HepG2 (cell line): ENCODE results near the gene SLC2A4. TPM values are rescaled to one million over a fixed set of nuclear protein-coding genes. Genes with fewer than 3 reads are reported as not detected.

Experiments
- ARID2 ChIP-seq: sonication (generic); formaldehyde crosslinking; IDR thresholded peaks from 2 replicates; pipeline ENCODE4 v1.8.1; 2022; ENCODE audit warnings: mild to moderate bottlenecking, missing genetic modification reagents, borderline replicate concordance
- BCL6 ChIP-seq: IDR thresholded peaks from 2 replicates; pipeline ENCODE4 v1.6.1; 2016; ENCODE audit warnings: missing genetic modification reagents, missing compliant biosample characterization
- GTF2F1 ChIP-seq: fragments of 150-350 bp; IDR thresholded peaks from 2 replicates; pipeline ENCODE4 v1.6.1; 2014; ENCODE audit warnings: low read length
- HBP1 ChIP-seq: IDR thresholded peaks from 2 replicates; pipeline ENCODE4 v1.6.1; 2016; ENCODE audit warnings: low read depth, control low read depth
- MAFK ChIP-seq, 2 experiments: IDR thresholded peaks in 1 of 2; conservative IDR thresholded peaks in 1 of 2; 2 replicates each; pipeline ENCODE4 v1.6.1; 2011; ENCODE audit warnings: improper control_type of control experiment in 2 of 2, low read length in 2 of 2
- NBN ChIP-seq: fragments of 450-650 bp; conservative IDR thresholded peaks from 2 replicates; pipeline ENCODE4 v1.6.1; 2017
- NR2F1 ChIP-seq, 2 experiments: fragments of 450-650 bp in 1 of 2; formaldehyde crosslinking in 1 of 2; IDR thresholded peaks; 2 replicates each; pipeline versions ENCODE4 v1.5.0 to v1.6.1; 2016 to 2020; ENCODE audit warnings: mild to moderate bottlenecking in 1 of 2, missing compliant biosample characterization in 1 of 2, missing genetic modification reagents in 1 of 2, moderate library complexity in 1 of 2
- PCBP1 ChIP-seq: fragments of 200-400 bp; formaldehyde crosslinking; IDR thresholded peaks from 2 replicates; pipeline ENCODE4 v1.6.1; 2017; ENCODE audit warnings: mild to moderate bottlenecking, low read depth, low read length, borderline replicate concordance
- RFX5 ChIP-seq: IDR thresholded peaks from 2 replicates; pipeline ENCODE4 v1.6.1; 2011; ENCODE audit warnings: low read depth, low read length, improper control_type of control experiment
- SALL2 ChIP-seq: sonication (generic); formaldehyde crosslinking; IDR thresholded peaks from 2 replicates; pipeline ENCODE4 v1.8.1; 2023; ENCODE audit warnings: mild to moderate bottlenecking, missing genetic modification reagents, inconsistent platforms
- SP2 ChIP-seq: sonication (generic); formaldehyde crosslinking; IDR thresholded peaks from 2 replicates; pipeline ENCODE4 v1.5.1; 2020; ENCODE audit warnings: mild to moderate bottlenecking, missing genetic modification reagents
- TBX2 ChIP-seq: sonication (generic); formaldehyde crosslinking; IDR thresholded peaks from 2 replicates; pipeline ENCODE4 v1.5.0; 2020; ENCODE audit warnings: missing genetic modification reagents, mild to moderate bottlenecking, borderline replicate concordance
- TOPORS ChIP-seq: sonication (generic); formaldehyde crosslinking; IDR thresholded peaks from 2 replicates; pipeline ENCODE4 v1.8.0; 2023; ENCODE audit warnings: mild to moderate bottlenecking, missing genetic modification reagents
- ZBTB4 ChIP-seq: sonication (generic); formaldehyde crosslinking; IDR thresholded peaks from 2 replicates; pipeline ENCODE4 v1.4.0; 2020; ENCODE audit warnings: missing genetic modification reagents, mild to moderate bottlenecking, borderline replicate concordance
- ZGPAT ChIP-seq: IDR thresholded peaks from 2 replicates; pipeline ENCODE4 v1.6.1; 2016; ENCODE audit warnings: mild to moderate bottlenecking
- ZNF225 ChIP-seq: sonication (generic); formaldehyde crosslinking; IDR thresholded peaks from 2 replicates; pipeline ENCODE4 v1.4.0; 2020; ENCODE audit warnings: mild to moderate bottlenecking, missing genetic modification reagents
- ZNF766 ChIP-seq: sonication (generic); formaldehyde crosslinking; IDR thresholded peaks from 2 replicates; pipeline ENCODE4 v1.5.0; 2020; ENCODE audit warnings: missing genetic modification reagents, borderline replicate concordance
- polyA plus RNA-seq, 8 experiments: library from polyadenylated mRNA; depleted of rRNA in 3 of 8; stranded (reverse) in 7 of 8; unstranded in 1 of 8; fragments of >200 nt; fragmentation: Illumina TruSeq in 4 of 8; extraction: Trizol in 4 of 8; gene quantifications; 2 replicates each; pipeline versions ENCODE4 v1.2.1 to v1.2.3, GENCODE V29; 2011 to 2016; ENCODE audit warnings: low read depth in 4 of 8, missing spikeins in 1 of 8, mixed read lengths in 1 of 8; ENCODE audit not compliant: insufficient read depth in 1 of 8
- total RNA-seq, 5 experiments: library from RNA; depleted of rRNA; stranded (reverse); fragments of >200 nt; fragmentation: Illumina TruSeq; extraction: Trizol; gene quantifications; 2 replicates each; pipeline ENCODE4 v1.2.3, GENCODE V29; 2016; ENCODE audit warnings: low read depth in 1 of 5
- TF ChIP-seq, protein P1 (sequence below): sonication (generic); formaldehyde crosslinking; IDR thresholded peaks from 2 replicates; pipeline ENCODE4 v1.4.0; 2020; ENCODE audit warnings: missing genetic modification reagents
- TF ChIP-seq, protein P2 (sequence below): sonication (generic); formaldehyde crosslinking; IDR thresholded peaks from 2 replicates; pipeline ENCODE4 v1.8.1; 2023; ENCODE audit warnings: mild to moderate bottlenecking, inconsistent platforms, moderate library complexity, missing genetic modification reagents, borderline replicate concordance
- TF ChIP-seq, protein P3 (sequence below): fragments of 450-650 bp; IDR thresholded peaks from 2 replicates; pipeline ENCODE4 v1.6.1; 2017

SLC2A4 gene
- total and polyA plus RNA-seq, 2 of the 13 experiments (the other 11 are each of a cell fraction or from before 2014, with no cell fraction given): 4.9 to 5.8 TPM

- TF ChIP-seq, protein P1, sequence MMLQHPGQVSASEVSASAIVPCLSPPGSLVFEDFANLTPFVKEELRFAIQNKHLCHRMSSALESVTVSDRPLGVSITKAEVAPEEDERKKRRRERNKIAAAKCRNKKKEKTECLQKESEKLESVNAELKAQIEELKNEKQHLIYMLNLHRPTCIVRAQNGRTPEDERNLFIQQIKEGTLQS (CRISPR knock-in tag): no peak
- TF ChIP-seq MAFK (conservative IDR thresholded peaks at IDR 0.05 in 1 of 2, IDR thresholded peaks at IDR 0.05 in 1 of 2; ENCODE audit: low read length in 2 of 2): no peak; a peak in 1 of 4 replicates
- 0 out of 2 replicates have a peak, but pooled peaks have one; percentile 20 for TF ChIP-seq ZNF766 (CRISPR knock-in tag)
- TF ChIP-seq ZNF225 (CRISPR knock-in tag): no peak
- no peak for TF ChIP-seq ARID2
- no peak for TF ChIP-seq TOPORS (CRISPR knock-in tag)
- TF ChIP-seq ZGPAT: peak; percentile 66; the same call in 1 of the 2 replicates
- TF ChIP-seq, protein P2, sequence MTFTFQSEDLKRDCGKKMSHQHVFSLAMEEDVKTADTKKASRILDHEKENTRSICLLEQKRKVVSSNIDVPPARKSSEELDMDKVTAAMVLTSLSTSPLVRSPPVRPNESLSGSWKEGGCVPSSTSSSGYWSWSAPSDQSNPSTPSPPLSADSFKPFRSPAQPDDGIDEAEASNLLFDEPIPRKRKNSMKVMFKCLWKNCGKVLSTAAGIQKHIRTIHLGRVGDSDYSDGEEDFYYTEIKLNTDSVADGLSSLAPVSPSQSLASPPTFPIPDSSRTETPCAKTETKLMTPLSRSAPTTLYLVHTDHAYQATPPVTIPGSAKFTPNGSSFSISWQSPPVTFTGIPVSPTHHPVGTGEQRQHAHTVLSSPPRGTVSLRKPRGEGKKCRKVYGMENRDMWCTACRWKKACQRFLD (CRISPR knock-in tag): peak; percentile 38; the same call in 1 of the 2 replicates
- TF ChIP-seq ZBTB4 (CRISPR knock-in tag): no peak
- TF ChIP-seq RFX5: no peak
- peak; percentile 93 for TF ChIP-seq TBX2 (CRISPR knock-in tag)
- TF ChIP-seq, protein P3, sequence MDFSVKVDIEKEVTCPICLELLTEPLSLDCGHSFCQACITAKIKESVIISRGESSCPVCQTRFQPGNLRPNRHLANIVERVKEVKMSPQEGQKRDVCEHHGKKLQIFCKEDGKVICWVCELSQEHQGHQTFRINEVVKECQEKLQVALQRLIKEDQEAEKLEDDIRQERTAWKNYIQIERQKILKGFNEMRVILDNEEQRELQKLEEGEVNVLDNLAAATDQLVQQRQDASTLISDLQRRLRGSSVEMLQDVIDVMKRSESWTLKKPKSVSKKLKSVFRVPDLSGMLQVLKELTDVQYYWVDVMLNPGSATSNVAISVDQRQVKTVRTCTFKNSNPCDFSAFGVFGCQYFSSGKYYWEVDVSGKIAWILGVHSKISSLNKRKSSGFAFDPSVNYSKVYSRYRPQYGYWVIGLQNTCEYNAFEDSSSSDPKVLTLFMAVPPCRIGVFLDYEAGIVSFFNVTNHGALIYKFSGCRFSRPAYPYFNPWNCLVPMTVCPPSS: no peak
- no peak for TF ChIP-seq NBN
- peak in 1 of 2 experiments; percentile 34; a peak in 1 of 4 replicates for TF ChIP-seq NR2F1 (CRISPR knock-in tag; IDR thresholded peaks at IDR 0.05)
- no peak for TF ChIP-seq GTF2F1
- TF ChIP-seq SALL2 (CRISPR knock-in tag): peak; percentile 56; the same call in 1 of the 2 replicates
- TF ChIP-seq HBP1: peak; percentile 45; the same call in 1 of the 2 replicates
- no peak for TF ChIP-seq BCL6 (CRISPR knock-in tag)
- TF ChIP-seq SP2 (CRISPR knock-in tag): 0 out of 2 replicates have a peak, but pooled peaks have one; percentile 32
- TF ChIP-seq PCBP1: no peak
Observed at GRCh38 chr17:7329374-7329996, 48.0 kb downstream of the SLC2A4 start (continued).
